Activated CD4-positive, alpha-beta memory T cell treated with anti-CD3 and anti-CD28 coated beads, Interleukin-2, amount 10 ng/mL, durations not matched to agents 7 days and 5 days (primary cell): ENCODE data around the gene APP. TPM values are rescaled to one million over a fixed set of nuclear protein-coding genes. Genes with fewer than 3 reads are reported as not detected.

Experiments used
- CTCF ChIA-PET: fragments of 350-600 bp; sonication (Branson Sonifier 250); formaldehyde crosslinking; loops from one replicate; lab custom pipeline; 2021; ENCODE audit warnings: antibody characterized with exemption, inconsistent platforms; lab: Charles Lee
- POLR2A ChIA-PET: fragments of 350-600 bp; sonication (Branson Sonifier 250); formaldehyde crosslinking; loops from one replicate; lab custom pipeline; 2021; ENCODE audit warnings: antibody characterized with exemption; lab: Charles Lee
- DNase-seq: peaks from one replicate; pipeline ENCODE4 v3.0.0-alpha.2; 2020
- H3K27ac Mint-ChIP-seq: one replicate; pipeline ENCODE4 v1.8.0; 2021; ENCODE audit warnings: mild to moderate bottlenecking, mixed read lengths
- H3K27me3 Mint-ChIP-seq: one replicate; pipeline ENCODE4 v1.8.0; 2021; ENCODE audit warnings: mixed read lengths
- H3K36me3 Mint-ChIP-seq: one replicate; pipeline ENCODE4 v1.8.0; 2021; ENCODE audit warnings: low read depth, mixed read lengths
- H3K4me1 Mint-ChIP-seq: one replicate; pipeline ENCODE4 v1.8.0; 2021; ENCODE audit warnings: mixed read lengths
- H3K4me3 Mint-ChIP-seq: one replicate; pipeline ENCODE4 v1.8.0; 2021; ENCODE audit warnings: mild to moderate bottlenecking, mixed read lengths
- H3K9me3 Mint-ChIP-seq: one replicate; pipeline ENCODE4 v1.8.0; 2021; ENCODE audit warnings: mixed read lengths
- total RNA-seq, 2 experiments: library from RNA; stranded (reverse); gene quantifications; one replicate each; pipeline ENCODE4 v1.2.3, GENCODE V29; 2021

APP gene
- total RNA-seq, 2 experiments from 2014 or later: 25.5 to 29.9 TPM

GRCh38 chr21:25983745-25984144 is 186.8 kb downstream of the APP start:
- H3K4me1 Mint-ChIP-seq: no peaks in the 10 kb centered on the region
- no peaks in the 10 kb centered on the region for H3K9me3 Mint-ChIP-seq
- no peak overlapping the region for H3K27ac Mint-ChIP-seq
- ChIA-PET POLR2A (no interaction called here), CTCF (interaction anchor here (0.7 kb wide), 1 partner anchor 11 kb away, joined by 3 read pairs; no protein-coding TSS in a partner anchor)
- no peak for DNase-seq
- peaks cover 4% of the 10 kb centered on the region for H3K36me3 Mint-ChIP-seq
- H3K4me3 Mint-ChIP-seq: no peak overlapping the region
- H3K27me3 Mint-ChIP-seq: no peaks in the 10 kb centered on the region

DNA sequence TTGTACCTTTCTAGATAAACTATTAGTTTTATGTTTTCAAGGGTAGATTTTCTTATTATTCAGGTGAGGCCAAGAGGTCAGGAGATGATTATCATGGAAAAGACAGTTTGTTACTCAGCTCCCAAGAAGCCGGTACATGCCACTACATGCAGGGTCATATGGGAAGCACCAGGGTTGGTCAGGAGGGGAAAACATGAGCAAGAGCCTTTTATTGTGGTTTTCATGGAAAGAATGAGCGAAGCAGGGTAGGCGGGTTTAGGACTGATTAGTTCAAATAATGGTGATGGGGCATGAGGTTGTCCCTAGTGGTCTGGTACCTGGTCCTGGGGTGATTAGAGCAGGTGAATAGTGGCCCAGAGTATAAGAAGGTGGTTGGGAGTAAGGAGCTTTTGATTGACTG is 189.9 kb downstream of the APP start:
- ChIA-PET POLR2A (no interaction called here), CTCF (no interaction called here)
- DNase-seq: no peak
- Mint-ChIP-seq H3K36me3 (peaks cover 4% of the 10 kb centered on the region), H3K27me3 (no peaks in the 10 kb centered on the region), H3K4me3 (no peak overlapping the region), H3K4me1 (no peaks in the 10 kb centered on the region), H3K27ac (peak overlapping the region; percentile 33), H3K9me3 (no peaks in the 10 kb centered on the region)

DNA sequence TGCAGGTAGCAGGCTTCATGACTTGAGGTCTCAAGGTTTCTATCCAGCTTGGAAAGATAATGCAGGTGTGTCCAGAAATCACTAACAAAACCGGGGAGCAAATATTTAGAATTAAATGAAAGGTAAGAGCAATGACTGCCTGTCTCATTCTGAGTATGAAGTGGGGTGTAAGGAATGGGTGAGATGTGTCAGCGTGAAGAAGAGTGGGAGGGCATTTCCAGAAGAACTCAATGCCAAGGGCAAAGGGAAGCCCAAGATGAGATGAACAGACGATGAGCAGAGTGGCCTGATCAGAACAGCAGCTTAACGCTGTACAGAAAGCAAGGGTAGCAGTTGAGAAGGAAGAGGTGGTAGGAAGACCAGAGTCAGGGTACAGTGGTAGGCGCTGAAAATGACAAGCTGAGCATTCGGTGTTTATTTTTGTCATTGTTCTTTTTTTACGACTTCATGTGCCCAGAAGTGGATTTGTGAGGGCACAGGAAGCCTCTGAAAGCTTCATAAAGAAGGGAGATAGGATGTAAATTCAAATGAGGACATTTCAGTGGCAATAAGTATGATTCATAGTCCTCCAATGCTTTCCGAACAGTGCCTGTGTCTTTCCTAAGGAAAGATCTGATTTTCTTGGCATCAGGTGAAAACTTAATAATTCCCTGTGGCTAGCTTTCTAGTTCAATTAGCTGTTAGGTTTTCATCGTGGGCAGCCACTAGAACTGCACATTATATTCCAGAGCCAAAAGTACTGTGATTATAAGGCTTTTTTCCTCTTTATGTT is 190.5 kb downstream of the APP start:
- H3K36me3 Mint-ChIP-seq: peaks cover 4% of the 10 kb centered on the region
- ChIA-PET CTCF (no interaction called here), POLR2A (no interaction called here)
- H3K27ac Mint-ChIP-seq: no peak overlapping the region
- no peaks in the 10 kb centered on the region for H3K4me1 Mint-ChIP-seq
- H3K4me3 Mint-ChIP-seq: no peak overlapping the region
- no peaks in the 10 kb centered on the region for H3K9me3 Mint-ChIP-seq
- H3K27me3 Mint-ChIP-seq: no peaks in the 10 kb centered on the region
- no peak for DNase-seq

GRCh38 chr21:25977068-25977611 is 193.4 kb downstream of the APP start:
- H3K27me3 Mint-ChIP-seq: no peaks in the 10 kb centered on the region
- CTCF ChIA-PET: no interaction called here
- H3K4me3 Mint-ChIP-seq: no peak overlapping the region
- POLR2A ChIA-PET: no interaction called here
- H3K36me3 Mint-ChIP-seq: peaks cover 16% of the 10 kb centered on the region
- H3K27ac Mint-ChIP-seq: no peak overlapping the region
- no peak for DNase-seq
- no peaks in the 10 kb centered on the region for H3K4me1 Mint-ChIP-seq
- H3K9me3 Mint-ChIP-seq: no peaks in the 10 kb centered on the region

GRCh38 chr21:25974964-25975363 is 195.6 kb downstream of the APP start:
- H3K27me3 Mint-ChIP-seq: no peaks in the 10 kb centered on the region
- no peak overlapping the region for H3K4me3 Mint-ChIP-seq
- POLR2A ChIA-PET: no interaction called here
- H3K36me3 Mint-ChIP-seq: peaks cover 22% of the 10 kb centered on the region
- H3K4me1 Mint-ChIP-seq: no peaks in the 10 kb centered on the region
- no peak overlapping the region for H3K27ac Mint-ChIP-seq
- CTCF ChIA-PET: no interaction called here
- DNase-seq: no peak
- no peaks in the 10 kb centered on the region for H3K9me3 Mint-ChIP-seq

- no peaks in the 10 kb centered on the region for H3K9me3 Mint-ChIP-seq
- H3K27me3 Mint-ChIP-seq: no peaks in the 10 kb centered on the region
- H3K4me1 Mint-ChIP-seq: peaks cover 4% of the 10 kb centered on the region
- no peak for DNase-seq
- H3K36me3 Mint-ChIP-seq: peaks cover 22% of the 10 kb centered on the region
- no peak overlapping the region for H3K4me3 Mint-ChIP-seq
- H3K27ac Mint-ChIP-seq: no peak overlapping the region
- ChIA-PET CTCF (no interaction called here), POLR2A (no interaction called here)
These were observed 200.2 kb downstream of the APP start for GRCh38 chr21:25970254-25970930.

DNA sequence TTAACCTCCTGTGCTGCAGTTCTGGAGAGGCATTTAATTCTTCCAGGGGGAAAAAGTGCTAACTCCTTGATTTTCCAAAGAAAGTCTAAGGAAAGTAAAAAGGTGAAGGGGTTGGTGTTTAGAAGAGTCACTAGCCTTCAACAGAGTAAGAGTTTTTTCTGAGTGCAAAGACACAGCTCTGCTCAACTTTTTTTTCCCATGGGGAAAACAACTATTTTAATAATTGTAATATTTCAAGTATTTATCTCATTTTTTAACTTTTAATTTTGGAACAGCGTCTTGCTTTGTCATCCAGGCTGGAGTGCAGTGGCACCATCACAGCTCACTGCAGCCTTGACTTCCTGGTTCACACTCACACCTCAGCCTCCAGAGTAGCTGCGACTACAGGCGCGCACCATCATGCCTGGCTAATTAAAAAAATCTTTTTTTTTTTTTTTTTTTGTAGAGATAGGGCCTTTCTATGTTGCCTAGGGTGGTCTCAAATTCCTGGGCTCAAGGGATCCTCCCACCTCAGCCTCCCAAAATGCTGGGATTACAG is 202.6 kb downstream of the APP start:
- CTCF ChIA-PET: interaction anchor here (0.7 to 1.3 kb wide), 2 partner anchors 199 to 203 kb away, joined by 4 read pairs; no protein-coding TSS in a partner anchor
- Mint-ChIP-seq H3K9me3 (no peaks in the 10 kb centered on the region), H3K27ac (no peak overlapping the region), H3K36me3 (peaks cover 13% of the 10 kb centered on the region), H3K4me3 (no peak overlapping the region), H3K4me1 (peaks cover 4% of the 10 kb centered on the region), H3K27me3 (no peaks in the 10 kb centered on the region)
- DNase-seq: no peak
- POLR2A ChIA-PET: no interaction called here

DNA sequence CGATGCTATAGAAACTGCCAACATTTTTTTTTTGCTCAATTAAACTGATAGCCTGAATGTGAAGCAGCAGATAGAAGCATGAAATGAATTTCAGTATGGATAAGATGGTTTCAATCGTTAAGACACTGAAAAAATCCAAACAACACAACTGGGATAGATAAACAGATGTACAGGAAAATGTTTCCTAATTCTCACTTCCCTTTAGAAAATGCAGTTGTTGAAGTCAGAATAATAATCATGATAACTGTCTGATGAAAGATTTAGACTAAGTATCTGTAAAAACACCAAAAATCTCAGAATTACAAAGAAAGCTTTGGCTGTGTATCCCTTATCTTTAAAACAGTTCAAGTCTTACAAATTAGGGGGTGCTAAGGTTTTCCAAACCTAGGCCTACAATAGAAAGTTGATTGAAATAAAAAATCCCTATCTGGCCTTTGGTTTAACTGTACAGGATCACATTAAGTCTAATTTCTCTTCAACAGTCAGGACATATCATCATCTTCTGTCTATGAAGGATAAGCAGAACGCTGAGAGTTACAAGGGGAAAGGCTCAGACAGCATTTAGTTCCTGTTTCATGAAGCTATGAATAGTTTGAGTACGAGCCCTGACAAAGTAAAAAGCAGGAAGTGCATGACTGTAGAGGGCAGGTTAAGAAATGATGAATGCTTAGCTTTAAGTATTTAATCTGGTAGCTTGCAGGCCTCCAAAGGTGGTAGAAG is 203.2 kb downstream of the APP start:
- no peak overlapping the region for H3K4me3 Mint-ChIP-seq
- ChIA-PET POLR2A (no interaction called here), CTCF (interaction anchor here (0.7 to 1.3 kb wide), 2 partner anchors 200 to 204 kb away, joined by 4 read pairs; no protein-coding TSS in a partner anchor)
- no peaks in the 10 kb centered on the region for H3K27me3 Mint-ChIP-seq
- peaks cover 11% of the 10 kb centered on the region for H3K36me3 Mint-ChIP-seq
- no peaks in the 10 kb centered on the region for H3K9me3 Mint-ChIP-seq
- H3K4me1 Mint-ChIP-seq: peaks cover 4% of the 10 kb centered on the region
- H3K27ac Mint-ChIP-seq: no peak overlapping the region
- DNase-seq: no peak

DNA sequence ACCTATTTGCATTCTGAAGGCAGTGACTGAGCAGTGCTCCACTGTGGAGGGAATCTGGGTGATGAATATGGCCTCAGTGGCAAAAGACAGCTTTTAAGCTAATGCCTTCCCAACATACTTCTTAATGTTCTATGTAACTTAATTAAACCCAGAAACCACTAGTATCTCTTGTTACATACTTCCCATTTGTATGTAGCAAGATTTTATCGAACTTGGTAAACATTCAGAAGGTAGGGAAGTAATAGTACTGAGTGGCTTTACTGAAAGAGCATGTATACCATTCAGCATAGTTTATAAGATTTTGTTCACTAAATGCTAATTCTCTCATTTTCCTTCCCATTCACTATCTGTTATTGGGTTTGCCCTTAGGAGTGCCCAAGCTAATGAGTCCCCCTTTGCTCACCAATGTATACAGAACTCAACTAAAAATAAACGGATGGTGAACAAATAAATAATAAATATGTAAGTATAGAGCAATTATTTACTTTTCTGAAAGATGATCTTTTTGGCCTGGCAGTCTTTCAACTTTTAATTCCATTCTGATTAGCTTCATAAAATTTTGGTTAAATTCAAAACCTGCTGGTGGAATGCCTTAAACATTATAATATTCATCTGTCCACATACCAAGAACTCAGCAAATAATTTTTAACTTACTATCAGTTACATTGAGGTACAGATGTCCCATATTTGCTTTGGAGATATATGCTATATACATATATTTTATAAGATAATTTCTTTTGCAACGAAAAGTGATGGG is 204.4 kb downstream of the APP start:
- DNase-seq: no peak
- Mint-ChIP-seq H3K4me1 (peaks cover 4% of the 10 kb centered on the region), H3K27me3 (no peaks in the 10 kb centered on the region), H3K36me3 (peaks cover under 1% of the 10 kb centered on the region), H3K9me3 (no peaks in the 10 kb centered on the region), H3K4me3 (no peak overlapping the region), H3K27ac (no peak overlapping the region)
- POLR2A ChIA-PET: no interaction called here
- CTCF ChIA-PET: no interaction called here

DNA sequence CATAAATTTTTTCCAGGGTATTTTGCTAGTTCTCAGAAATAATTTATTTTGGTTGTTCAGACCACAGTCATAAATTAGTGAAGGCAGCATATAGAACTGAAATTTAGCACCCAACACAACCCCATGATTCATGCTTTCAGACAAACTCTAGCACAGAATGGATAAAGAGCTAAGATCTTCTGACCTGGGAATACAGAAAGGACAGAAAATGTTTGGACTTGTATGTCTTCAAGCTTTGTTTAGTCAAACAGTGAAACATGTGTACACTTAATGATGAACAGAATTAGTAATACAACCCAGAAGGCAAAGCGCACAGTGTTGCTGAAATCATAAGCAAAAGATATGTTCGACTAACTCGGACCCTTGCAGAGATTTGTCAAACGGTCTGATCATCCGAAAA is 205.6 kb downstream of the APP start:
- no peak overlapping the region for H3K27ac Mint-ChIP-seq
- H3K27me3 Mint-ChIP-seq: no peaks in the 10 kb centered on the region
- H3K4me1 Mint-ChIP-seq: peaks cover 4% of the 10 kb centered on the region

GRCh38 chr21:25964015-25964414 is 206.6 kb downstream of the APP start:
- DNase-seq: no peak
- Mint-ChIP-seq H3K9me3 (no peaks in the 10 kb centered on the region), H3K27me3 (no peaks in the 10 kb centered on the region), H3K4me1 (peaks cover 4% of the 10 kb centered on the region), H3K27ac (no peak overlapping the region), H3K36me3 (no peaks in the 10 kb centered on the region), H3K4me3 (no peak overlapping the region)
- ChIA-PET CTCF (no interaction called here), POLR2A (no interaction called here)

More for the DNA sequence above, 205.6 kb downstream of the APP start:
- ChIA-PET POLR2A (no interaction called here), CTCF (no interaction called here)
- H3K36me3 Mint-ChIP-seq: no peaks in the 10 kb centered on the region
- H3K9me3 Mint-ChIP-seq: no peaks in the 10 kb centered on the region
- no peak for DNase-seq
- no peak overlapping the region for H3K4me3 Mint-ChIP-seq

DNA sequence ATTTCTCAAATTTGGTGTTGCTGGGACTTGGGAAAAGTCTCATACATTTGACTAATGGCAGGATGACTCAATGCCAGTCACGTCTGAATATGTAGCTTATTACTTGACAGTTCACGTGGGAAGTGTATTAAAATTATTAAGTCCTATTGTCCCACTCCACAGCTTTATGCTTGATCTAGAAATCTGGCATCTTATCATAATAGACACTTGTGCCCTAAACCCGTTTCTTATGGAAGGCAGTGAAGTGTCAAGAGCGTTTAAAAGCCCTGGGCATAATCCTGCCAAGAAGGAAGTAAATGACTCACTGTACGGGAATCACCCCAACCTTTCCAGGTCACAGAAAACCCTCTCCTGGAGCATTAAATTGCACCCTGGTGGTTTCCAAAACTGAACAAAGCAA is 207.4 kb downstream of the APP start:
- peaks cover 4% of the 10 kb centered on the region for H3K4me1 Mint-ChIP-seq
- POLR2A ChIA-PET: no interaction called here
- H3K27me3 Mint-ChIP-seq: no peaks in the 10 kb centered on the region
- DNase-seq: no peak
- no peaks in the 10 kb centered on the region for H3K36me3 Mint-ChIP-seq
- H3K9me3 Mint-ChIP-seq: no peaks in the 10 kb centered on the region
- CTCF ChIA-PET: no interaction called here
- H3K27ac Mint-ChIP-seq: no peak overlapping the region
- no peak overlapping the region for H3K4me3 Mint-ChIP-seq
